HG03039 (cell line): ENCODE results near the gene PACRG.

Experiments used
- ATAC-seq: cut with Tn5 transposase; IDR thresholded peaks from one replicate; pipeline ENCODE4 v1.9.1; 2021; ENCODE audit warnings: mild to moderate bottlenecking, moderate library complexity; ENCODE audit not compliant: unreplicated experiment

PACRG gene

DNA sequence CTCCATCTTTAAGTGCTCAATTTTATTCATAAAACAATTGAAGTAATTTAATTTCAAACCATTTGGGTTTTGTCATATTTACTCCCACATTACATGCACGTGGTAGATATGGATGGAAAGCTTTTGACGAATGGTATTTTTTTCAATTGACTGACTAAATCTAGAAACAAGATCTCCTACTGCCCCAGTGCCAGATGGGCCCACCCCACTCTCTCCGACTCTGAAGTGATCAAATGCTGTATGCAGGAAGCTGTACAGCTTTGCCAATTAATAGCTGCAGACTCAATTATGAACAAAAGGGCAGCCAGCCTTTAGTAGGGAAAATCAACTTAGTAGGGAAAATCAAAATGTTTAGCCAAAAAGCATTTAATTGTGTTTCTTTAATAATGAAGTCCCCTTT, 46.2 kb downstream of the PACRG start:
- ATAC-seq, result no peak

DNA sequence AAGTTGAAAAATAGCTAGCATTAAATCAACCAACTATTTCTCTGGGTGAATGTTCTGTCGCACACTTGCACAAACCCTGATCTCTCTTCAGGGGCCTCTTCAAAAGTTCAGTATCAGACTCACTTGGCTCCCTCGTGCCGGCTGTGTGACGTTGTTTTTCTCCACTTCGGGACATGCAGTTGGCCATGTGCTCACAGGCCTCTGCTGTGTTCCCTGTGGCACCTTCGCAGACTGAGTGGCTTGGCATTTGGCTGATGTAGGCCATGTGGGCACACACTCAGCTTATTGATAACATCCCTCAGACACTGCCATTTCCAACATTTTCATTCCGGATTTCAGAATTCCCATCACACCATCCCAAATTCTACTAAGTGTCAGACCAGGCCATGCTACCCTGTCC, 49.3 kb downstream of the PACRG start:
- ATAC-seq, result no peak

DNA sequence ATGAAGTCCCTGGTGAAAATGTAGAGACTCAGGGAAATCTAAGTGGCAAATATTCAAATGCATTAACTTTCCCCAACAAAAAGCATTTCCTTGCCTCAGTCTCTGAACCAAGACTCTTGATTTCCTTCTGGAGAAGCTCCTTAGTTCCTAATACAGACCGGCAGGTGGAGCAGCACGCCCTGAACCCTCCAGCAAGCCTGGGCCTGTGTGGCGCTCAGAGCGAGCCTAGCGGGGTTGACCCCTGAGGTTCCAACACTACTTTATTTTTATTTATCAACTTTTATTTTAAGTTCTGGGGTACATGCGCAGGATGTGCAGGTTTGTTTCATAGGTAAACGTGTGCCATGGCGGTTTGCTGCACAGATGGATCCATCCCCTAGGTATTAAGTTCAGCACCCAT, 50.8 kb downstream of the PACRG start:
- no peak for ATAC-seq

DNA sequence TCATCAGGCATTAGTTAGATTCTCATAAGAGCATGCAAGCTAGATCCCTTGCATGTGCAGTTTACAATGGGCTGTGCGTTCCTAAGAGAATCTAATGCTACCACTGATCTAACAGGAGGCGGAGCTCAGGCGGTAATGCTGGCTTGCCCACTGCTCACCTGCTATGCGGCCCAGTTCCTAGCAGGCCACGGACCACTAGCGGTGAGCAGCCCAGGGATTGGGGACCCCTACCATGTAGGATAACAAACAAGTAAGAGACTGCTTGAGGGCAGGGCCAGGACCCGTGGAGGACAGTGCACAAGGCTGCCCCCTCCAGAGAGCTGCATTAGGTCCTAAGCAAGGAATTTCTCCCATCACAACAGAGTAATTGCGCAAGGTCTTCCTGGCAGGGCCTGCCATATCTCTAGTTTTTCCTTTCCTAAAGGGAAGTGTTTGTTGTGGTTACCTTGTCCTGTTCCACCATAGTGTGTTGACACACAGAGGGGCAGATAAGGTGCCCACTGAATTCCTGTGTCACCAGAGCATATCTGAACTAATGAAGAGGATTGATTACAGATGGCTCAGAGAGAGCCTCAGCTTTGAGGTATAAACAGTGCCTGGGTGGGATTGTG, 58.0 kb downstream of the PACRG start:
- ATAC-seq, result no peak

DNA sequence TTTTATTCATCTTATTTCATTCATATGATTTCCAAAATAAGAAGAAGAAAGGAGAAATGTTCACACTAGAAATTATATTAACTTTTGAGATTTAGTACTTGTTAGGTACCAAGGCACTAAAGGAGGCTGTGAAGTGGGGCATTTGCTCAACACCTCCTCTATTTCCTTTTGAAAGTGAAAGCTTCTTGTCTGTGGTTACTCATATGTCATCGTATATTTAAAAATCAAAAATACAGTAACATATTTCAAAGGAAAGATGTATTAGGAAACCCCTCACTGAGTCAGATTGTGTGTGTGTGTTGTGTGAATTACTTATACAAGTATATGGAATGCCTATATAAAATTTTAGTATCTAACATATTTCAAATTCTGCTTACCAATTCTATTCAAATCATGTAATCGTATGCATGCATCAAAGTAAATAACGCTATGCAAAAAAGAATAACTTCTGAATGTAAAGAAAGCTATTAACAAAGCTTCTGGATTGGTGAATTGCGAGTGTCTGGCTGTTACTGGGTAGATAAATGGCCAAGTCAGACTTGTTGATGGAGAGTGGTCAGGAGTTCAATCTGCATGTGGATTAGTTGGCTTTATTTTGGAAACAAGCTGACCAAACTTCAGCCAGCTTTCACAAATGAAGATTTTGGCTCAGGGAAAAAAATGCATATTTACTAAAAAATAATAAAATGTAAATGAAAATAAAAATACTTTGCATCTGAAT, 70.9 kb downstream of the PACRG start:
- ATAC-seq, result no peak

DNA sequence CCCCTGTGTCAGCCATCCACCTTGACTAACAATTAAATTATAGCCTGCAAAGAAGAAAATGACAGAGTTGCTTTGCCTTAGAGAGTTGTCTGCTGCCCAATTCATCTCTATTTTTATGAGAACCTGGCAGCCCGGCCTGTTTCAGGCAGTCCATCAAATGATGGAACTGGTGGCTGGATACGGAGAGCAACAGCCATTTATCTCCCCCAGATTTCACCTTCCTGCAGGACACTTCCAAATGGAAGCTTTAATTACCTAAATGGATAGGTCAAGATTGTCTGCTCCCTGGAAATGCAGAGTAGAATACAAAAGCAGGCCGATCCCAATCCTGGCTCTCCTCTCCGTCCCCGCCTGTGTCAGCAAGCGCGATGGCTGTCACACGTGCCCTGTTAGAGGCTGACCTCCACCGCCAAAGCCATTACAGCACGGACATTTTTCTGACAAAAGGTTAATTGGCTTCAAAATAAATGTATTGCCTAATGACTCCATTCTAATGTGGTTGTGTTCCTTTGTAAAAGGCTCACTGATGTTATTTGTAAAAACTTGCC, 86.7 kb downstream of the PACRG start:
- no peak for ATAC-seq

DNA sequence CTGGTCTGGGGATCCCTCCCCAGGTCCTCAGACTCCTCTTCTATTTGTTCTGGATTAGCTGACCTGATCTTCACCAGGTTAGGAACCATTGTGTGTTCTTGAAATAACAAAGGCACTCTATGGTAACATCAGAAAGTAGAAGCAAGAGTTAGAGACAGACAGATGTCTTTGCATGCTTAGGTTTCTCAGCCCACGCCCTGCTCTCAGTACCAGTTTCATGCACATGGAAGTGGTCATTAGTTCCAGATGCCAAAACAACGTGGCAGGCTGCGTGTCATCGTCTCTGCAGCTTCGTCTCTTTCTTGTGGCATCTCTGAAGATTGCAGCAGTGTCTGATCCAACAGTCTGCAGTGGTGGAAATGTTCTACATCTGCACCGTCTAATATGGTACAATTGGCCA, 89.4 kb downstream of the PACRG start:
- no peak for ATAC-seq

DNA sequence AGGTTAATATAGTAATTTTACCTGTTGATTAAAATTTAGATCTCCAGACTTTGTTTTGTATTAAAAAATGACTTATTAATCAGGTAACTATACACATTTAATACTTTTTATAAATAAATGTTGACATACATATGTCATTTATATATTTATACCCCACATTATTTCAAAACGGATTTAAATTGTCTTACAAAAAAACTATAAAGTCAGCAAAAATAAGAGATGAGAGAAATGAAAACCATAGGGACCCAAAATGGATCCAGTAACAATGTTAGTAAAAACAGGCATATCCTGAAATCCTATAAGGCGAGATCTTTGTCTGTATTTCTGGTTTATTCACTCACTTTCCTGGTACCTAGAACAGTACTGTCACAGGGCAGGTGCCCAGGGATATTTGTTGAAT, 91.5 kb downstream of the PACRG start:
- ATAC-seq, result no peak

DNA sequence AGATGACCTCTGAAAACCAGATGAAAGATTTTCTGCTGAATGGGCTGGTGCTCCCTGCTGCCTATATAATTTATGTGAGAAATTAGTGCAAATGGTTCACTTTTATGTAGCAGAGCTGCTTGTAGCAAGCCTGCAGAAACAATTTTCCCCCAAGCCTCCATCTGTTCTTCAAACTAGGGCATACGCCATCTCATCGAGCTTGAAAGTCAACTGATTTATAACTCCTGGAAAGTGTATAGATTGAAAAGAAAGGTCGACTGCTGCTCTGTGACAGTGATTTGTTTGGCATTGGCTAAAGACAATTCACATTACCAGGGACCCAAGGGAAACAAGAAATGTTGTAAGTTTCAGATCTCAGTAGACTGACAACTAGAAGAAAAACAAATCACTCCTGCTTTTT, 93.3 kb downstream of the PACRG start:
- no peak for ATAC-seq

DNA sequence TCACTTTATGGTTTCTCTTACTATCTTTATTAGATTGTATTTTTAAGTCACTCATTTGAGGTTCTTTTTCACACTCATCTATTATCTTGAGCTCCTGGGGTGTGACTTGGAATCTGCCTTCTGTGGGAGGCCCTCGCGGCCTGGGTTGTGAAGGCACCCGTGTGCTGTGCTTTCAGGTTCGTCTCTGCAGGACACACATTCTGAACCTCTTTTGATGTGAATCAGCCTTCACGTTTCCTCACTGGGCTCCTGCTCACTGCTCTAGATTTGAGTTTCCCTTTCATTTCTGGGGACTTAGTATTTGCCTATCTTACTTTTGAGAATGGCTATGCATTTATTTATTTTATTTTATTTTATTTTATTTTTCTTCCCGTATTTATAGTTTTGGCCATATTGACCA, 97.8 kb downstream of the PACRG start:
- no peak for ATAC-seq

DNA sequence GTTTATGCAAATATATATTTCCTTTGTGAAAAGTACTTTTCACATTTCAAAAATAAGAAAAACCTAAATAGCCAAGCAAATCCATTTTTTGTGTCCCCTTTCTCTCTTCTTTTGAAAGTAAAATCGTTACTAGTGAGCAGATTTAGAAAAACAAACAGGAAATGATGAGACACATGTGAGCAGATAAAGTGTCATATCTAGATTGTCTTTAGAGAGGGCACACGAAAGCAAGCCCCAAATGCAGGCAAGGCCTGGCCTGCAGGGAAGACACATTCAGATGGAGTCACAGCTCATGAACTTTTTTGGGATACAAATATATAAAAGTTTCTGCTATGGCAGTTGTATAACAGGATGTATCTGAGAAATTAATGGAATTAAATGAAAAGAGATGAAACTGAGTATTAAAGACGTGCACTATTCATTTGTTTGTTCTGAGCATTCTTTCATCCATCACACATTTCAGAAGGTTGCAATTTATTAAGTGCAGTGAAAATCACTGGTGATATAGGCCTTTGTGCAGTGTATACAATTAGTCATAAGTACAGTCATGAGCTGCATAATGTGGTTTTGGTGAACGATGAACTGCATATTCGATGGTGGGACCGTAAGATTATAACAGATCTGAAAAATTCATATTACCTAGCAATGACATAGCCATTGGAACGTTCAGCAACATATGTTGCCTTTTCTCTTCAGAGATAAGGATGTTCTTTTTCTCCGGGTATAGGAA, 101.4 kb downstream of the PACRG start:
- ATAC-seq, result no peak

DNA sequence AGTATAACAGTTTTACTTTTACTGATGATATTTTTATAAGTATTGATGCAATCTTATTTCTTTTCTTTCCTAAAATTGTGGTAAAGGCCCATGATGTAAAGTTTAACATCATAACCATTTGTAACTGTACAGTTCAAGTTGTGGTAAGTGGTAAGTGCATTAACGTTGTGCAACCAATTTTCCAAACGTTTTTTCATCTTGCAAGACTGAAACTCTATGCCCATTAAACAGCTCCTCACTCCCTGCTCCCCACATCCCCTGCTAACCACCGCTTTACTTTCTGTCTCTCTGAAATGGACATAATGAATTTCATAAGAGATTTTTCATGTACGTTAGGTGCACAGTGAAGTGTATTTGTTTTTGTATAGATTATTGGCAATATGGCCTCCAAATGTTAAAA, 106.0 kb downstream of the PACRG start:
- ATAC-seq, result no peak

DNA sequence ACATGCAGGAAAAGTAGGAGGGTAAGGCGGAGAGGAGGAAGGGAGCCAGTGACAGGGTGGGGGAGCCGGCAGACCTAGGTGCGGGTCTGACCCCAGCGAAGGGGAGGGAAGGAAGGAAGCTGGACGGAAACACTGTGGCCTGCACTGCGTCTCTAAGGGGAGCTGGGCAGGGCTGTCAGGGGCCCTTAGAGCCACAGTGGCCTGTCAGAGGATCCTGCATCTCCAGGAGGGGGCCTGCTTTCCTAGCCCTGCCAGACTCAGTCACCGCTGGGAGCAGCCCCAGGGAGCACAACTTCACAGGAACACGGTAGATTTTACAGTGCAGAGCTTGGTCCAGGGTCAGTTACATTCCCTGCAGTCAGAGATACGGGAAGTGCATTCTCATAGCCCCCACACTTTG, 118.2 kb downstream of the PACRG start:
- ATAC-seq, result no peak

DNA sequence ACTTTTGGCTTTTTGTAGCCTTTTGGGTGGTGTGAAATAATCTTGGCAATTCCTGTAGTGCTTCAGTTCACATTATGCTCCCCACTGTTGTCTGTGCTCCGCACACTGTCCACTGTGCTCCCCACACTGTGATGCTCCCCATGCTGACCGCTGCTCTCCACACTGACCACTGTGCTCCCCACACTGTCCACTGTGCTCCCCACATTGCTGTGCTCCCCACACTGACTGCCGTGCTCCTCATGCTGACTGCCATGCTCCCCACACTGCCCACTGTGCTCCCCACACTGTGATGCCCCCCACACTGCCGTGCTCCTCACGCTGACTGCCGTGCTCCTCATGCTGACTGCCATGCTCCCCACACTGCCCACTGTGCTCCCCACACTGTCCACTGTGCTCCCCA, 118.9 kb downstream of the PACRG start:
- ATAC-seq, result no peak

DNA sequence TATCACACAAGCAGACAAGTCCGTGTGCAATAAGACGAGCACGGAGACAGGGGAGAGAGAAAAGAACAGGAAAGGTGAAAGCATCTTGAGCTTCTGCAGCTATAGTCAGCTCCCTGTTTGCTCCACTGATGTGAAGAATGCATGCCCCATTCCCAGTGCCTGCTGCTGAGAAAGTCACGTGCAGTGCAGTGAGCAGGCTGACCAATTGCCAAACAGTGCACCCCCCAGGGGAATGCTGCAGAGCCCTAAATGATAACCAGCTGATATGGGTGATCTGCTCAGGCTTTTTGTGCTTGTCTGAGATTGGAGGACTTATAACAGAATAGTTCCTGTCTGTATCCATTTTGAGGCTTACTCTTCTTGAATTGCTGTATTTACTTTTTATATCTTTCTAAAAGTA, 121.5 kb downstream of the PACRG start:
- ATAC-seq, result no peak

DNA sequence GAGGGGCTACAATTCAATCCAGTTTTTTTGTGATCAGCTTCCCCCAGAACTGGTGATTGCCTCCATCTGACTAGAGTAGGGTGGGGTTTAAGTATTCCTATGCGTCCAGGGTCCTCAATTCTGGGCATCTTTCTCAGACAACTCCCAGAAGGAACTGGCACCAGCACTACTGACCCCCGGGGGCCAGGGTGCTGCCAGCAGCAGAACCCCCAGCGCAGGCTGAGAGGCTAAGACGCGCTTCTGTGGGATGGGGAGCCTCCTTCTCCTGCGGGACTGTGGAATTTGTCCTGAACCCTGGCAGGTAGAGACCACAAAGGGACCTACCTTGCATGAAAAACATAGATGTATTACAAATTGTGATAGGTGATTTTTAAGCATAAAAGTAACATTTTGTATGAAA, 124.4 kb downstream of the PACRG start:
- no peak for ATAC-seq

DNA sequence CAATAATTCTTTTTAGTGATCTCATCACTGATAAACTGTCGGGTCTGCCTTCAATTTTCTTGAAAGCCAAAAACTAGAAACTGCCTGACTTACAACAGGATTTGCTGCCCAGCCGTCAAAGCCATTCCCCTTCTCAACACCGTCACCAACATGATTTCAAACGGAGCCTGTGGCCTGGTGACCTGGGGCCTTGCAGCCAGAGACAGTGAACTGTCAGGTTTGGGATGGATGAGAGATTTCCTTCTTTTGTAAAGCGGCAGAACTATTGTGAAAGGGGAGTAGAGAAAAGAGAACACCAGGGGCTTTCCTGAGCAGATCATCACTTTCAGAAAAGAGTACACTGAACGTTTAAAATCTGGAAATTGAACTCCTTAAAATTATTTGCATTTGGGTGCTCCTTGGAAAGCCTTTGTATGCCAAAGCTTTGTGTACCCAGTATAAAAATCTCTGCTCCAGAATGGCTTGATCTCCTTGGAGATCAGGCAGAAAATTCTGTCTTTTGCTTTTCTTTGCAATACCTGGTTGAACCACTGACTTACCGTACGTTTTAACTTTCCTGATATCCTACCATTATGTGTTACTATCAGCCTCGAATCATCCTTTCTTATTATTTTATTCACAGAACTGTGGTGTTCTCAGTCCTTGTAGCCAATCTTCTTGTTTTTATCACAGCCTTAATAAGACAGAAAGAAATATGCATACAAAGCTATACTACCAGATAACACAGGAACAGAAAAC, 125.2 kb downstream of the PACRG start:
- ATAC-seq, result no peak

DNA sequence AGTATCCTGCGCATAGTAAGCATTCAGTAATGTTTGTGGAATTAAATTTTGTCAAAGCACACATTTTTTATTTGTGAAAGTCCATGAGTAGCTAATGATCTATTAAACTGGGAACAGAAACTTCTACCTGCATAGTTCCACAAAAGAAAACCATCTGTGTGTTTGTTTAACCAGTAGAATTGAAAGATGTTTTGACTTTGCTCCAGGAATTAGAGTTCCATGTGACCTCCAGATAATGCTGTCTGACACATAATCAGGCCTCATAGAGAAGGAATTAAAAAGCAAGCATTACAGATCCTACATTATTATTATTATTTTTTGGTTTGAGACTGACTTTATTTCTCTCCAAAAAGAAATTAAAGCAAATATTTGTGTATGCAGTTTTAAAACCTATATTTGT, 126.5 kb downstream of the PACRG start:
- ATAC-seq, result no peak

DNA sequence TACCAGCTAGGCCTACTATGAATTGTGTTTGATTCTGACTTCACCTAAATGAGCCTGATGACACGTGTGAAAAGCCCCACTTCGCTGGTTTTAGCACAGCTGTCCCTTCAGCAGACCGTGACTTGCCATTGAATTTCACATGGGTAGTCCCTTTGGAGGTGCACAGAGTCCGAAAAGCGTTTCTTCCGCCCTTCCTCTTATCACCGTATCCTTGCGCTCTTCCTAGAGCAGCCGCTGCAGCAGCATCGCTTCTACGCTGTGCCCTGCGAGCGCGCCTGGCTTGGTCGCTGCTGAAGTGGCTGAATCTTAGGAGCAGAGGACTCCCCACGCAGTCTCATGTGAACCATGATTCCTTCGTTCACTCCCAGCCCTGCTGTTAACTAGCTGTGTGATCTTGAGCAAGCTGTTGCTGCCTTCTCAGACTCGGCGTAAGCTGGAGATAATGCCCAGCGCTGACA, 127.0 kb downstream of the PACRG start:
- no peak for ATAC-seq

DNA sequence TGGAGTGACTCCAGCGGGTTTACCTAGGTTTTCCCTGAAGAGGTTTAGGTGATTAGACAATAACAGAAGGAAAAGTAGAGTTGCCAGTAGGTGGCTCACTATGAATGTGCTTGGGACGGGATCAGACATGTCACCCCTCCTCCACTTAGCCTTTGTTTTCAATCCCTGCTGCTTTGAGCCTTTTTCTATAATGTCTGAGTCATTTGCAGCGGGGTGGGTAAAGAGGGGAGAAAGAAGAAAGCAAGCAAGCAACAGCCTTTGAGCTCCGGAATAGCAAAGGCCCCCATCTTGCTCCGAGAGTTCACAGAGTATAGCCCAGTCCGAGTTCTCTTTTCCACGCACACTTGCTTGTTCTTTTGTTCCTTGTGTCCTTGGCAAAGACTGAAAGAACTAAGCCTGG, 129.1 kb downstream of the PACRG start:
- no peak for ATAC-seq

DNA sequence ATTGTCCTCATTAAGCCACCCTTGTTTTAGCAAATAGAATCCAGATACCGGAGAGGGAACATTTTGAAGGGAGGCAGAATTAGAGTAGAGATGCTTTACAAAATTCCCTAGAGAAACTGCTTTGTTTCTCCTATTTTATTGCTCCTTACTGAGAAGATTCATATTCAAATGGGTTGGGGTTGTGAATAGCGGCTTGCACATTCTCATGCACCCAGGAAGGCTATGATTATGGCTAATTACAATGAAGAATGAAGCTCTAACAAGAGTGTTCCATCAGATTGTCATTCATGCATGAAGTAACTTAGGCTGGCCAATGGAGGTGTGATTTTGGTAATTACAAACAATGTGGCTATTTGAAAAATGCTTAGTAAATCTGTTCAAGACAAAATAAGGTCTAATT, 129.6 kb downstream of the PACRG start:
- no peak for ATAC-seq
